Endothelial cell of umbilical vein (primary cell): ENCODE results near the gene CDH11. TPM values are rescaled to one million over a fixed set of nuclear protein-coding genes. Genes with fewer than 3 reads are reported as not detected.

Experiments
- BruUV-seq: library from RNA; stranded (reverse); fragments of 400-500 nt; replicated peaks from 2 replicates; lab custom pipeline; 2021; lab: Mats Ljungman, UMichigan
- CTCF ChIA-PET: fragments of 300-600, 350-600 bp; sonication (Branson Sonifier 250); formaldehyde crosslinking; loops from one replicate; lab custom pipeline; 2021; ENCODE audit warnings: antibody characterized with exemption, inconsistent platforms; lab: Charles Lee
- POLR2A ChIA-PET: fragments of 300-600, 350-600 bp; sonication (Branson Sonifier 250); formaldehyde crosslinking; loops from one replicate; lab custom pipeline; 2021; ENCODE audit warnings: antibody characterized with exemption, inconsistent platforms; lab: Charles Lee
- DNase-seq: peaks from one replicate; pipeline ENCODE4 v3.0.0-alpha.2; 2011; ENCODE audit warnings: low read depth, low spot score
- FAIRE-seq: peaks from 2 replicates; lab custom pipeline; 2011; peaks lifted over from hg19 to GRCh38; lab: Jason Lieb, UNC
- H2AFZ ChIP-seq: 2 replicates; pipeline ENCODE4 v1.6.0; 2012; ENCODE audit warnings: low read depth, low read length, control low read depth, inconsistent platforms
- H3K27ac ChIP-seq: 2 replicates; pipeline ENCODE4 v1.5.1; 2011; ENCODE audit warnings: low read depth, mild to moderate bottlenecking, control low read depth, low read length, moderate library complexity; ENCODE audit not compliant: insufficient read depth
- H3K27me3 ChIP-seq, 2 experiments: 2 replicates each; pipeline versions ENCODE4 v1.6.0 to v1.6.1; 2011; ENCODE audit warnings: low read length in 2 of 2, mixed read lengths in 1 of 2; ENCODE audit not compliant: control insufficient read depth in 2 of 2, insufficient read depth in 2 of 2
- H3K36me3 ChIP-seq, 2 experiments: 2 replicates in 1 of 2; 3 replicates in 1 of 2; pipeline ENCODE4 v1.5.1; 2011; ENCODE audit warnings: low read length in 2 of 2, mild to moderate bottlenecking in 1 of 2, moderate library complexity in 1 of 2; ENCODE audit not compliant: control insufficient read depth in 2 of 2, insufficient read depth in 2 of 2; ENCODE audit errors: extremely low read depth in 1 of 2
- H3K4me1 ChIP-seq: 3 replicates; pipeline ENCODE4 v1.5.1; 2011; ENCODE audit warnings: mild to moderate bottlenecking, low read length; ENCODE audit not compliant: control insufficient read depth, insufficient read depth; ENCODE audit errors: extremely low read depth
- H3K4me2 ChIP-seq: 2 replicates; pipeline ENCODE4 v1.6.1; 2011; ENCODE audit warnings: low read length, control low read depth, mixed read lengths; ENCODE audit not compliant: insufficient read depth
- H3K4me3 ChIP-seq, 3 experiments: fragments of 200-600 bp in 1 of 3; sonication (generic), shearing (Covaris generic) in 1 of 3; replicated peaks in 1 of 3; 2 replicates each; pipeline ENCODE4 v1.5.1; 2011 to 2016; ENCODE audit warnings: control low read depth in 3 of 3, low read length in 3 of 3, mild to moderate bottlenecking in 2 of 3, inconsistent platforms in 1 of 3, low read depth in 1 of 3, moderate library complexity in 1 of 3; ENCODE audit not compliant: insufficient read depth in 1 of 3
- H3K79me2 ChIP-seq: 2 replicates; pipeline ENCODE4 v1.6.0; 2012; ENCODE audit warnings: low read length, inconsistent platforms; ENCODE audit not compliant: control insufficient read depth, insufficient read depth
- H3K9ac ChIP-seq: replicated peaks from 2 replicates; pipeline ENCODE3; 2011; ENCODE audit warnings: low read length, control low read depth; ENCODE audit not compliant: insufficient read depth; ENCODE audit errors: extremely low read depth
- H3K9me1 ChIP-seq: replicated peaks from 3 replicates; pipeline ENCODE4 v1.6.0; 2011; ENCODE audit warnings: mild to moderate bottlenecking, low read length; ENCODE audit not compliant: control insufficient read depth, insufficient read depth; ENCODE audit errors: extremely low read depth
- H3K9me3 ChIP-seq: replicated peaks from 2 replicates; pipeline ENCODE4 v1.5.1; 2012; ENCODE audit warnings: low read length, inconsistent platforms; ENCODE audit not compliant: control insufficient read depth, insufficient read depth
- H4K20me1 ChIP-seq: replicated peaks from 2 replicates; pipeline ENCODE3; 2011; ENCODE audit warnings: mild to moderate bottlenecking, low read length; ENCODE audit not compliant: control insufficient read depth, insufficient read depth; ENCODE audit errors: extremely low read depth
- CTCF ChIP-seq, 2 donors: IDR thresholded peaks; 1 replicate in 1 of 2; 2 replicates in 1 of 2; pipeline ENCODE4 v1.5.1; 2011; ENCODE audit warnings: low read length in 2 of 2, mild to moderate bottlenecking in 2 of 2, moderate library complexity in 2 of 2, control low read depth in 1 of 2, inconsistent platforms in 1 of 2, low read depth in 1 of 2; ENCODE audit not compliant: insufficient read depth in 1 of 2; ENCODE audit errors: extremely low read depth in 1 of 2
- EZH2 ChIP-seq: IDR thresholded peaks from 2 replicates; pipeline ENCODE4 v1.6.1; 2012; ENCODE audit warnings: borderline replicate concordance, low read depth, mild to moderate bottlenecking, moderate library complexity, low read length, inconsistent platforms; ENCODE audit not compliant: severe bottlenecking
- FOS ChIP-seq: IDR thresholded peaks from 2 replicates; pipeline ENCODE4 v1.6.1; 2011; ENCODE audit warnings: mild to moderate bottlenecking, low read length, moderate library complexity, borderline replicate concordance; ENCODE audit not compliant: insufficient read depth
- GATA2 ChIP-seq: IDR thresholded peaks from 2 replicates; pipeline ENCODE4 v1.7.0; 2011; ENCODE audit warnings: low read depth, mild to moderate bottlenecking, moderate library complexity, mixed read lengths, low read length; ENCODE audit not compliant: insufficient read length, insufficient read depth
- JUN ChIP-seq: IDR thresholded peaks from 2 replicates; pipeline ENCODE4 v1.6.1; 2011; ENCODE audit warnings: borderline replicate concordance, low read depth; ENCODE audit not compliant: insufficient read length, insufficient read depth
- MAX ChIP-seq: IDR thresholded peaks from 2 replicates; pipeline ENCODE4 v1.6.1; 2011; ENCODE audit not compliant: insufficient read depth, insufficient read length
- MYC ChIP-seq: IDR thresholded peaks from one replicate; pipeline ENCODE4 v1.6.1; 2011; ENCODE audit warnings: mild to moderate bottlenecking, low read depth, low read length
- POLR2A ChIP-seq: IDR thresholded peaks from 2 replicates; pipeline ENCODE4 v1.6.1; 2012; ENCODE audit warnings: low read depth, mild to moderate bottlenecking, control low read depth, low read length
- POLR2AphosphoS5 ChIP-seq: IDR thresholded peaks from 2 replicates; pipeline ENCODE4 v1.6.1; 2012; ENCODE audit warnings: low read depth, mild to moderate bottlenecking, control low read depth, low read length, moderate library complexity; ENCODE audit not compliant: insufficient read depth
- dilution Hi-C: fragments of 300-500 bp; cut with MboI; formaldehyde crosslinking; loops from one replicate; pipeline ENCODE4 v1.15.0; 2019; ENCODE audit warnings: low sequenced_read_pairs; ENCODE audit not compliant: extremely low pct_ligation_motif_present
- intact Hi-C: fragments of 100-400 bp; cut with micrococcal nuclease; formaldehyde crosslinking; loops from one replicate; pipeline ENCODE4 v1.10.0; 2022
- polyA plus RNA-seq, 4 experiments: library from polyadenylated mRNA; depleted of rRNA in 3 of 4; stranded (reverse) in 3 of 4; unstranded in 1 of 4; fragments of >200 nt; gene quantifications; 2 replicates each; pipeline versions ENCODE4 v1.2.1 to v1.2.3, GENCODE V29; 2011 to 2012; ENCODE audit warnings: missing spikeins in 1 of 4
- total RNA-seq: library from RNA; stranded (reverse); gene quantifications from 2 replicates; pipeline ENCODE4 v1.2.3, GENCODE V29; 2021

Gene CDH11
- total and polyA plus RNA-seq, 2 donors (not counting 3 experiments of a cell fraction or from before 2014, with no cell fraction given): 30.4 to 32.7 TPM

GRCh38 chr16:64947651-64948050, 174.2 kb downstream of the CDH11 start:
- ChIA-PET CTCF (interaction anchor here (1.0 kb wide), 1 partner anchor 16 kb away, joined by 3 read pairs; no protein-coding TSS in a partner anchor), POLR2A (interaction anchor here (0.8 kb wide), 1 partner anchor 17 kb away, joined by 3 read pairs; no protein-coding TSS in a partner anchor)
- no peak overlapping the region for H3K9ac ChIP-seq
- dilution Hi-C loops (no loop called here), intact Hi-C loops (loop anchor here (1.0 kb wide), 1 partner anchor 15 kb away; no protein-coding TSS in a partner anchor)
- H3K4me2 ChIP-seq: peak overlapping the region; percentile 48
- no peaks in the 10 kb centered on the region for H3K79me2 ChIP-seq
- FAIRE-seq: no peak
- H3K4me3 ChIP-seq: no peak overlapping the region
- H3K36me3 ChIP-seq: no peaks in the 10 kb centered on the region
- peak overlapping the region; percentile 30 for H3K27ac ChIP-seq
- H4K20me1 ChIP-seq: no peaks in the 10 kb centered on the region
- H3K9me3 ChIP-seq: no peaks in the 10 kb centered on the region
- TSS peak; percentile 72 for BruUV-seq
- TF ChIP-seq POLR2AphosphoS5 (no peak), FOS (no peak), EZH2 (no peak), CTCF (IDR thresholded peaks at IDR 0.05; ENCODE audit: extremely low read depth in 1 of 2, insufficient read depth in 1 of 2, low read depth in 1 of 2, low read length in 2 of 2) (no peak), GATA2 (no peak), JUN (no peak), MAX (no peak), POLR2A (no peak), MYC (no peak)
- no peak overlapping the region for H2AFZ ChIP-seq
- no peaks in the 10 kb centered on the region for H3K27me3 ChIP-seq
- no peaks in the 10 kb centered on the region for H3K9me1 ChIP-seq
- peaks cover 14% of the 10 kb centered on the region for H3K4me1 ChIP-seq
- no peak for DNase-seq
